Heart left ventricle (tissue), 13 donors: ENCODE results near the gene TNFAIP2.

Source experiments
- POLR2A ChIP-seq, 2 donors: fragments of 450-650 bp; IDR thresholded peaks; one replicate each; pipeline ENCODE4 v1.6.1; 2017; ENCODE audit warnings: antibody characterized with exemption in 2 of 2, mild to moderate bottlenecking in 2 of 2, moderate library complexity in 2 of 2
- TF ChIP-seq, protein P1 (sequence below), 12 donors: fragments of 200-600 bp; sonication (generic) in 4 of 12; IDR thresholded peaks; one replicate each; pipeline versions ENCODE4 v1.5.0 to v1.8.0; 2018 to 2022; ENCODE audit warnings: antibody characterized with exemption in 12 of 12, mild to moderate bottlenecking in 5 of 12
- donor health status: ischemic (EF 13 %, LVEDD 7.1; RV severe dilation, severe dysfunction).
- donor health status: DM: no; HTN: yes; CAD: no.
- donor health status: DM: no; HTN: no; CAD: no.
- donor health status: ischemic (EF 25% LVEDD 6.9; RV normal size, moderate dysfunction).
- donor health status: ischemic (EF 25% LVEDD 5.7; RV mildly dilated, moderate dysfunction).
- donor health status: ischemic (EF 35%, LVEDD 5.7; RV mildly dilated, moderate dysfunction).
- donor health status: nonischemic (EF 11% LVEDD 7.7; RV severe dilation, severe dysfunction).
- donor health status: DM: yes; HTN: yes; CAD: no.
- donor health status: PGD.
- donor health status: ischemic (EF 29% LVEDD 5.4; RV normal size, mild dysfunction).
- donor health status: nonischemic (EF 23%, LVEDD 6.1; RV moderate dilation, normal function).

DNA sequence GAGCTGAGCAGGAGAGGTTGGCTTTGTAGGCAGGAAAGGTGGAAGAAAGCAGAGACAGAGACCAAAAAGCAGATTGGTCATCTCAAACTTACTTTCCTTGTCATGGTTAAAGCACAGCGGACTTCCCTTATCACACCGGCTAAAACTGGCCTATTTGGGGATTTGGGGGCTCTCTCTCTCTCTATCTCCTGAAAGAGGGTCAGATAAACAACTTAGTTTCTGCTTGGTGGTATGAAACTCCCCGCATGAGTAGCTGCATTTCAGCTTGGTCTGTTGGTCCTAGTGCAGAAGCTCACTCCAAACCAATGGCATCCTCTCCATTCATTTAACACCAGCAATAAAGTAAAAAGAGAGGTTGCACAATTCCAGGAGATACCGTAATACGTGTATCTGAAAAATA lies 57.1 kb downstream of the TNFAIP2 start:
- TF ChIP-seq, protein P1, sequence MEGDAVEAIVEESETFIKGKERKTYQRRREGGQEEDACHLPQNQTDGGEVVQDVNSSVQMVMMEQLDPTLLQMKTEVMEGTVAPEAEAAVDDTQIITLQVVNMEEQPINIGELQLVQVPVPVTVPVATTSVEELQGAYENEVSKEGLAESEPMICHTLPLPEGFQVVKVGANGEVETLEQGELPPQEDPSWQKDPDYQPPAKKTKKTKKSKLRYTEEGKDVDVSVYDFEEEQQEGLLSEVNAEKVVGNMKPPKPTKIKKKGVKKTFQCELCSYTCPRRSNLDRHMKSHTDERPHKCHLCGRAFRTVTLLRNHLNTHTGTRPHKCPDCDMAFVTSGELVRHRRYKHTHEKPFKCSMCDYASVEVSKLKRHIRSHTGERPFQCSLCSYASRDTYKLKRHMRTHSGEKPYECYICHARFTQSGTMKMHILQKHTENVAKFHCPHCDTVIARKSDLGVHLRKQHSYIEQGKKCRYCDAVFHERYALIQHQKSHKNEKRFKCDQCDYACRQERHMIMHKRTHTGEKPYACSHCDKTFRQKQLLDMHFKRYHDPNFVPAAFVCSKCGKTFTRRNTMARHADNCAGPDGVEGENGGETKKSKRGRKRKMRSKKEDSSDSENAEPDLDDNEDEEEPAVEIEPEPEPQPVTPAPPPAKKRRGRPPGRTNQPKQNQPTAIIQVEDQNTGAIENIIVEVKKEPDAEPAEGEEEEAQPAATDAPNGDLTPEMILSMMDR (IDR thresholded peaks at IDR 0.05), result no peak
- TF ChIP-seq POLR2A (IDR thresholded peaks at IDR 0.05), result no peak
